ENCODE data around the gene HDHD5.

HDHD5 gene

DNA sequence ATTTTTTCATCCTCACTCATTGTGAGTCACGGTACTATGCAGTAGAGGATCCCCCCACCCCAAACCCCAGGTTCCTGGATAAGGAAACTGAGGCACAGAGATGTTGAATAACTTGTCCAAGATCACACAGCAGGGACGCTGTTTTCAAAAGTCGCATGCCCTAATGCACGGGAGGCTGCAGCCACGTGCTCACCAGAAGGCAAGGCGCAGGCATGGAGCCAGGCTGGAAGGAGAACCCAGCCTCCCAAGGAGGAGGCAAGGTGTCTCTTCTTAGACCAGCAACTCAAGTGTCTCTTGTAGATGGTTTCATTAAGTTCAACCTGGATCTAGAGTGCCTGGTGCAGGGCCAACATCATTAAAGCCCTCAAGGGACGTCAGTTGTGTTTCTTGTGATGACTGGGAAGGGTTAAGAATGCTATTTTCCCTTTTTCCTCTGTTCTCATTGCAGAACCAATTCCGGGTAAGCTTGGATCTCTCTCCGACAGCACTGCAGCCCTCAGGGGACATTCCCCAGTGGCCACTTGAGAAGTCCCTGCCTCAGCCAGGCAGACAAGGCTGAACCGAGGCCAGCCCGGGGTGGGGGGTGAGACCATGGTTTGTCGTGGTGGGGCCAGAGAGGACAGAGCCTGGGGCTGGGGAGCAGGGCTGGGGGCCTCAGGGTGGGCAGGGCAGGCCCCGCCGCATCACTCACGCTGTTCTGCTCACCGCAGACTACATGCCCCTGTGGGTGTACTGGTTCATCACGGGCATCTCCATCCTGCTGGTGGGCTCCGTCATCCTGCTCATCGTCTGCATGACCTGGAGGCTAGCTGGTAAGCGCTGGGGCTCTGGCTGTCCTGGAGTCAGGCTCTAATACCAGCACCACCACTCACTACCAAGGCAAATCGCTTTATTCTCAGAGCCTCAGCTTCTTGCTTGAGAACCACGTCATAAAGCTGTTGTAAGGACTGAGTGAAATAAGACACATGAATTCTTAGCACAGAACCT lies 53.6 kb downstream of the HDHD5 start:
- no peak for DNase-seq (ENCODE audit: low read depth in 3 of 3)

GRCh38 chr22:17104336-17104935 lies 54.6 kb downstream of the HDHD5 start:
- no peak for DNase-seq (ENCODE audit: low read depth in 3 of 3)

DNA sequence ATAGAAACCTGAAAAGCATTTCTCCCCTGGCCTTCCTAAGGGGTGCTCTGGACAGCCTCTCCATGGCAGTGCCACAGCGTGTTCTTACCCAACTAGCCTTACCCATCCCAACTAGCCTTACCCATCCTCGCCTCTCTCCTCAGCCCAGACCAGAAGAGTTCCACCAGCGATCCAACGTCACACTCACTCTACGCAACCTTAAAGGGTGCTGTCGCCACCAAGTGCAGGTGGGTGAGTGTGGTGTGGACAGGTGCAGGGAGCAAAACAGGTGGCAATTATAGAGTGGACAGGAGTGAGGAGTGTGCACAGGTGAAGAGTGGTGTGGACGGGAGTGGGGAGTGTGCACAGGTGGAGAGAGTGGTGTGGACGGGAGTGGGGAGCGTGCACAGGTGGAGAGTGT lies 55.7 kb downstream of the HDHD5 start:
- no peak for DNase-seq (ENCODE audit: low read depth in 3 of 3)

GRCh38 chr22:17102297-17102667 lies 56.8 kb downstream of the HDHD5 start:
- DNase-seq (ENCODE audit: low read depth in 3 of 3) = no peak

DNA sequence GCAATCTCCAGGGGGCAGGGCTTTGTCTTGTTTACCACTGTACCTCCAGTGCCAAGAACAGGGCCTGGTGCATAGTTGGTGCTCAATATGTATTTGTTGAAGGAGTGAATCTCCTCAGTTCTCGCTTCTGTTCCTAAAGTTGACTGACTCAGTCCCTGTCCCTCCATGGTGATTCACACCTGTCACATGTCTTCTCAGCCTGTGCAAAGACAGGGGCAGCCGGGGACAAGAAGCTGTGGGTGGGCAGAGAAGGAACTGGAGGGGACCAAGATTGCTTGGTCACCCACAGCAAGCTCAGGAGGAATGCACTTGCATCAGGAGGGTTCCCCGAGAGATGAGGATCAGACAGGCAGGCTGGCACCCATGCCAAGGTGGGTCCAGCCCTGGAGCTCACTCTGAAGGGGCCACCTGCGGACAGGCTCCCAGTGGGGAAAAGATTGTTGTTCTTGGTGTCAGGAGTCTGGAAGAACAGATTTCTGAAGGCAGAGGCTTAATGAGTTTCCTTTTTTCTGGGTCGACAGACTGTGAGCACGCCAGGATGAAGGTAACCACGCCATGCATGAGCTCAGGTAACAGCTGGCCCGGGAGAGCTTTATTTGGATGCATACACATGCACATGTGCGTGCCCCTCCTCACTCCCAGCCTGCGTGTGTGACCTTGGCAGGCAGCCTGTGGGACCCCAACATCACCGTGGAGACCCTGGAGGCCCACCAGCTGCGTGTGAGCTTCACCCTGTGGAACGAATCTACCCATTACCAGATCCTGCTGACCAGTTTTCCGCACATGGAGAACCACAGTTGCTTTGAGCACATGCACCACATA lies 57.4 kb downstream of the HDHD5 start:
- no peak for DNase-seq (ENCODE audit: low read depth in 3 of 3)

GRCh38 chr22:17100621-17101020 lies 58.5 kb downstream of the HDHD5 start:
- no peak for DNase-seq (ENCODE audit: low read depth in 3 of 3)

GRCh38 chr22:17098379-17098819 lies 60.7 kb downstream of the HDHD5 start:
- no peak for DNase-seq (ENCODE audit: low read depth in 3 of 3)

GRCh38 chr22:17097701-17098100 lies 61.4 kb downstream of the HDHD5 start:
- DNase-seq (ENCODE audit: low read depth in 3 of 3) = no peak

- DNase-seq (ENCODE audit: low read depth in 3 of 3) = no peak
These were observed 62.0 kb downstream of the HDHD5 start for GRCh38 chr22:17097062-17097461.

- no peak for DNase-seq (ENCODE audit: low read depth in 3 of 3)
These were observed 63.0 kb downstream of the HDHD5 start for GRCh38 chr22:17096071-17096470.

GRCh38 chr22:17095538-17095937 lies 63.5 kb downstream of the HDHD5 start:
- no peak for DNase-seq (ENCODE audit: low read depth in 3 of 3)

GRCh38 chr22:17093081-17093480 lies 66.0 kb downstream of the HDHD5 start:
- no peak for DNase-seq (ENCODE audit: low read depth in 3 of 3)

- no peak for DNase-seq (ENCODE audit: low read depth in 3 of 3)
These were observed 67.2 kb downstream of the HDHD5 start for GRCh38 chr22:17091851-17092250.

DNA sequence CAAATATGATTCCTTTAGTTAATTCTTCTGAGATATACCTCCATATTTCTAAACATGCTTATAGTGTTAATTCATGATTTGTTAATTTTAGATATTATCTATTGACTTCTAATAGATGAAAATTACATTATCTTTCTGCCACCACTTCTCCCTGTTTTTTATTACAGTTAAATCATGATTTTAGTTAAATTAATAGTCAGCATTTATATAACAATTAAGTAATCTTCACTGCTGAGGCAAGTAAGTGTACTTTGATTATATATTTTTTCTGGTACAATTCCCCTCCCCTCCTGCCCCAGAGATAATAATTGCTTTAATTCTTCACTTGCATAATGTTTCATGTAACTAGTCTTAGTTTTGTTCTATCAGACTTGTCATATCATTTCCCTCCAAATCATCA lies 68.5 kb downstream of the HDHD5 start:
- DNase-seq (ENCODE audit: low read depth in 3 of 3) = no peak
